Measurements from ENCODE around the gene NOS1AP. TPM values are rescaled to one million over a fixed set of nuclear protein-coding genes. Genes with fewer than 3 reads are reported as not detected.

Gene NOS1AP
- total RNA-seq, 1 experiment from 2014 or later, result 2.4 TPM

- Mint-ChIP-seq H3K4me3 (ENCODE audit: unreplicated experiment) (no peak overlapping the region), H3K4me1 (ENCODE audit: insufficient read depth, unreplicated experiment) (peaks cover 8% of the 10 kb centered on the region), H3K27ac (ENCODE audit: low read depth, unreplicated experiment) (no peak overlapping the region), H3K36me3 (ENCODE audit: insufficient read depth, unreplicated experiment) (no peaks in the 10 kb centered on the region), H3K27me3 (ENCODE audit: insufficient read depth, unreplicated experiment) (no peaks in the 10 kb centered on the region), H3K9me3 (ENCODE audit: unreplicated experiment) (no peaks in the 10 kb centered on the region)
- no peak for TF ChIP-seq CTCF (IDR thresholded peaks at IDR 0.05; ENCODE audit: unreplicated experiment)
- BruUV-seq (replicated peaks), result no TSS peak
- CTCF ChIA-PET, result interaction anchor here (0.7 to 1.5 kb wide), 4 partner anchors 20 to 140 kb away, joined by 3 to 5 read pairs (median 4); no protein-coding TSS in a partner anchor
- DNase-seq (ENCODE audit: unreplicated experiment), result peak; percentile 23
- intact Hi-C loops (cut with micrococcal nuclease), result no loop called here
- POLR2A ChIA-PET, result no interaction called here
These were observed 107.6 kb downstream of the NOS1AP start for GRCh38 chr1:162177126-162177525.

GRCh38 chr1:162178432-162178831, 108.9 kb downstream of the NOS1AP start:
- POLR2A ChIA-PET, result interaction anchor here (1.1 kb wide), 1 partner anchor 13 kb away, joined by 3 read pairs; no protein-coding TSS in a partner anchor
- peaks cover 8% of the 10 kb centered on the region for H3K4me1 Mint-ChIP-seq (ENCODE audit: insufficient read depth, unreplicated experiment)
- no peak overlapping the region for H3K27ac Mint-ChIP-seq (ENCODE audit: low read depth, unreplicated experiment)
- no peak for TF ChIP-seq CTCF (IDR thresholded peaks at IDR 0.05; ENCODE audit: unreplicated experiment)
- no peaks in the 10 kb centered on the region for H3K27me3 Mint-ChIP-seq (ENCODE audit: insufficient read depth, unreplicated experiment)
- no peaks in the 10 kb centered on the region for H3K36me3 Mint-ChIP-seq (ENCODE audit: insufficient read depth, unreplicated experiment)
- intact Hi-C loops (cut with micrococcal nuclease), result no loop called here
- no peak overlapping the region for H3K4me3 Mint-ChIP-seq (ENCODE audit: unreplicated experiment)
- H3K9me3 Mint-ChIP-seq (ENCODE audit: unreplicated experiment), result no peaks in the 10 kb centered on the region
- no TSS peak for BruUV-seq (replicated peaks)
- DNase-seq (ENCODE audit: unreplicated experiment), result no peak
- CTCF ChIA-PET, result interaction anchor here (1.0 kb wide), 1 partner anchor 12 kb away, joined by 3 read pairs; no protein-coding TSS in a partner anchor

GRCh38 chr1:162179121-162179520, 109.6 kb downstream of the NOS1AP start:
- no peak for DNase-seq (ENCODE audit: unreplicated experiment)
- no peaks in the 10 kb centered on the region for H3K36me3 Mint-ChIP-seq (ENCODE audit: insufficient read depth, unreplicated experiment)
- CTCF ChIA-PET, result interaction anchor here (1.0 to 1.3 kb wide), 2 partner anchors 11 to 23 kb away, joined by 3 read pairs; no protein-coding TSS in a partner anchor
- no peaks in the 10 kb centered on the region for H3K27me3 Mint-ChIP-seq (ENCODE audit: insufficient read depth, unreplicated experiment)
- intact Hi-C loops (cut with micrococcal nuclease), result no loop called here
- H3K4me3 Mint-ChIP-seq (ENCODE audit: unreplicated experiment), result no peak overlapping the region
- no peaks in the 10 kb centered on the region for H3K9me3 Mint-ChIP-seq (ENCODE audit: unreplicated experiment)
- peaks cover 8% of the 10 kb centered on the region for H3K4me1 Mint-ChIP-seq (ENCODE audit: insufficient read depth, unreplicated experiment)
- POLR2A ChIA-PET, result interaction anchor here (0.6 to 1.1 kb wide), 2 partner anchors 13 to 34 kb away, joined by 3 read pairs; no protein-coding TSS in a partner anchor
- no peak overlapping the region for H3K27ac Mint-ChIP-seq (ENCODE audit: low read depth, unreplicated experiment)
- BruUV-seq (replicated peaks), result no TSS peak
- TF ChIP-seq CTCF (IDR thresholded peaks at IDR 0.05; ENCODE audit: unreplicated experiment), result no peak

GRCh38 chr1:162180813-162181212, 111.3 kb downstream of the NOS1AP start:
- no peaks in the 10 kb centered on the region for H3K9me3 Mint-ChIP-seq (ENCODE audit: unreplicated experiment)
- intact Hi-C loops (cut with micrococcal nuclease), result no loop called here
- no TSS peak for BruUV-seq (replicated peaks)
- POLR2A ChIA-PET, result no interaction called here
- no peaks in the 10 kb centered on the region for H3K36me3 Mint-ChIP-seq (ENCODE audit: insufficient read depth, unreplicated experiment)
- H3K27ac Mint-ChIP-seq (ENCODE audit: low read depth, unreplicated experiment), result no peak overlapping the region
- H3K27me3 Mint-ChIP-seq (ENCODE audit: insufficient read depth, unreplicated experiment), result no peaks in the 10 kb centered on the region
- no peak overlapping the region for H3K4me3 Mint-ChIP-seq (ENCODE audit: unreplicated experiment)
- DNase-seq (ENCODE audit: unreplicated experiment), result no peak
- TF ChIP-seq CTCF (IDR thresholded peaks at IDR 0.05; ENCODE audit: unreplicated experiment), result no peak
- CTCF ChIA-PET, result interaction anchor here (0.9 to 1.5 kb wide), 3 partner anchors 12 to 125 kb away, joined by 3 to 4 read pairs (median 3); no protein-coding TSS in a partner anchor
- H3K4me1 Mint-ChIP-seq (ENCODE audit: insufficient read depth, unreplicated experiment), result peaks cover 8% of the 10 kb centered on the region
